Psoas muscle (tissue), 8 donors: ENCODE data around the gene KCNG2. TPM values are rescaled to one million over a fixed set of nuclear protein-coding genes. Genes with fewer than 3 reads are reported as not detected.

Experiments
- ATAC-seq, 4 donors: fragments of 200-7000 bp; cut with Tn5 transposase; one replicate each; pipeline ENCODE4 v1.9.1; 2020; ENCODE audit warnings: moderate library complexity in 3 of 4, mild to moderate bottlenecking in 2 of 4
- DNase-seq, 2 donors: peaks; one replicate each; pipeline ENCODE4 v3.0.0-alpha.2; 2020
- H3K27ac ChIP-seq: fragments of 200-600 bp; one replicate; pipeline ENCODE4 v1.8.0; 2022
- H3K27me3 ChIP-seq, 3 donors: fragments of 200-600 bp in 1 of 3; one replicate each; pipeline versions ENCODE4 v1.6.1 to v1.8.0; 2013 to 2022; ENCODE audit warnings: low read length in 2 of 3, mild to moderate bottlenecking in 2 of 3, moderate library complexity in 1 of 3; ENCODE audit not compliant: insufficient read depth in 3 of 3
- H3K36me3 ChIP-seq, 2 donors: fragments of 200-600 bp in 1 of 2; one replicate each; pipeline versions ENCODE4 v1.6.1 to v1.8.0; 2013 to 2022; ENCODE audit warnings: low read depth in 1 of 2, mild to moderate bottlenecking in 1 of 2, moderate library complexity in 1 of 2; ENCODE audit not compliant: insufficient read depth in 1 of 2
- H3K4me1 ChIP-seq: fragments of 200-600 bp; one replicate; pipeline ENCODE4 v1.8.0; 2022
- H3K4me3 ChIP-seq: fragments of 200-600 bp; one replicate; pipeline ENCODE4 v1.8.0; 2022; ENCODE audit warnings: mild to moderate bottlenecking
- H3K9me3 ChIP-seq: fragments of 200-600 bp; one replicate; pipeline ENCODE4 v1.8.0; 2022
- WGBS, 3 donors: extraction: QIAGEN DNeasy Blood & Tissue Kit; methylation state at CpG; one replicate each; pipeline versions ENCODE4 v1.1.6 to v1.1.7; 2013; 5-methylcytosine and 5-hydroxymethylcytosine counted together
- intact Hi-C, 2 donors: fragments of 100-400 bp; cut with DNase I; formaldehyde crosslinking; loops; one replicate each; pipeline versions ENCODE4 v1.11.0 to v1.14.2; 2022
- polyA plus RNA-seq, 3 donors: library from polyadenylated mRNA; stranded (reverse); fragments of 200-250 nt; gene quantifications; one replicate each; pipeline ENCODE4 v1.2.3, GENCODE V29; 2013
- total RNA-seq, 4 donors: library from RNA; stranded (reverse); fragmentation: NEBNext Ultra II Directional in 2 of 4; extraction: Animal tissue kit (Norgen Biotek cat#: 25700) in 2 of 4; gene quantifications; one replicate each; pipeline versions ENCODE4 v1.2.1 to v1.2.4, GENCODE V29; 2021 to 2023
- TF ChIP-seq, protein P1 (sequence below): fragments of 200-600 bp; IDR thresholded peaks from one replicate; pipeline ENCODE4 v1.8.0; 2022; ENCODE audit warnings: antibody characterized with exemption
- donor health status: healthy with polysubstance abuse.
- donor health status: DM: no; HTN: no; CAD: no; lungs with moderate emphysema.
- donor health status: Bipolar disorder and iron deficiency.
- donor health status: healthy.
- donor health status: DM: yes; HTN: yes; CAD: no.
- donor health status: DM: no; HTN: no; CAD: no.
- donor health status: DM: no; HTN: no; CAD: no.
- donor health status: DM: yes; HTN: yes; CAD: no.

Gene KCNG2
- total and polyA plus RNA-seq, 7 donors, result 0.04 to 0.54 (median 0.27) TPM; not detected in 2

DNA sequence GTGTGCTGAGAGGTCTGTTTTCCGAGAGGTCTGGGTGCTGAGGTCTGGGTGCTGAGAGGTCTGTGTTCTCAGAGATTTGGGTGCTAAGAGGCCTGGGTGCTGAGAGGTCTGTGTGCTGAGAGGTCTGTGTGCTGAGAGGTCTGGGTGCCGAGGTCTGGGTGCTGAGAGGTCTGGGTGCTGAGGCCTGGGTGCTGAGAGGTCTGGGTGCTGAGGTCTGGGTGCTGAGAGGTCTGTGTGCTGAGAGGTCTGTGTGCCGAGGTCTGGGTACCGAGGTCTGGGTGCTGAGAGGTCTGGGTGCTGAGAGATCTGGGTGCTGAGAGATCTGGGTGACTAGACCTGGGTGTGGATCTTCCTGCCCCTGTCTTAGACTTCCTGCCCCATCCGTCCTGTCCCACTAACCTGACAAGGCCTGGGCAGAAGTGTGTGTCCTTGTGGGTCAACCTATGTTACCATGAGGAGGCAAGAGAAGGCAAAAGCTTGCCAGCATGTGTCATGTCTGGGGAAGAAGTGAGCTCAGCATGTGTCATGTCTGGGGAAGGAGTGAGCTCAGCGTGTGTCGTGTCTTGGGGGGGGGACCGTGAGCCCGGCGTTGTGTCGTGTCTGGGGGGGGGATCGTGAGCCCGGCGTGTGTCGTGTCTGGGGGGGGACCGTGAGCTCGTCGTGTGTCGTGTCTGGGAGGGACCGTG lies 69.3 kb downstream of the KCNG2 start:
- intact Hi-C loops, result no loop called here
- Histone ChIP-seq H3K4me1 (no peaks in the 10 kb centered on the region), H3K27ac (no peak overlapping the region), H3K36me3 (no peaks in the 10 kb centered on the region), H3K9me3 (no peaks in the 10 kb centered on the region), H3K27me3 (peaks cover 0 to 25% (median 23%) of the 10 kb centered on the region in 3 donors), H3K4me3 (no peak overlapping the region)
- 89% methylated on average over 12 to 20 of the region's 20 CpGs for WGBS, 3 donors
- no peak for DNase-seq
- TF ChIP-seq, protein P1, sequence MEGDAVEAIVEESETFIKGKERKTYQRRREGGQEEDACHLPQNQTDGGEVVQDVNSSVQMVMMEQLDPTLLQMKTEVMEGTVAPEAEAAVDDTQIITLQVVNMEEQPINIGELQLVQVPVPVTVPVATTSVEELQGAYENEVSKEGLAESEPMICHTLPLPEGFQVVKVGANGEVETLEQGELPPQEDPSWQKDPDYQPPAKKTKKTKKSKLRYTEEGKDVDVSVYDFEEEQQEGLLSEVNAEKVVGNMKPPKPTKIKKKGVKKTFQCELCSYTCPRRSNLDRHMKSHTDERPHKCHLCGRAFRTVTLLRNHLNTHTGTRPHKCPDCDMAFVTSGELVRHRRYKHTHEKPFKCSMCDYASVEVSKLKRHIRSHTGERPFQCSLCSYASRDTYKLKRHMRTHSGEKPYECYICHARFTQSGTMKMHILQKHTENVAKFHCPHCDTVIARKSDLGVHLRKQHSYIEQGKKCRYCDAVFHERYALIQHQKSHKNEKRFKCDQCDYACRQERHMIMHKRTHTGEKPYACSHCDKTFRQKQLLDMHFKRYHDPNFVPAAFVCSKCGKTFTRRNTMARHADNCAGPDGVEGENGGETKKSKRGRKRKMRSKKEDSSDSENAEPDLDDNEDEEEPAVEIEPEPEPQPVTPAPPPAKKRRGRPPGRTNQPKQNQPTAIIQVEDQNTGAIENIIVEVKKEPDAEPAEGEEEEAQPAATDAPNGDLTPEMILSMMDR, result no peak
- no peak for ATAC-seq

DNA sequence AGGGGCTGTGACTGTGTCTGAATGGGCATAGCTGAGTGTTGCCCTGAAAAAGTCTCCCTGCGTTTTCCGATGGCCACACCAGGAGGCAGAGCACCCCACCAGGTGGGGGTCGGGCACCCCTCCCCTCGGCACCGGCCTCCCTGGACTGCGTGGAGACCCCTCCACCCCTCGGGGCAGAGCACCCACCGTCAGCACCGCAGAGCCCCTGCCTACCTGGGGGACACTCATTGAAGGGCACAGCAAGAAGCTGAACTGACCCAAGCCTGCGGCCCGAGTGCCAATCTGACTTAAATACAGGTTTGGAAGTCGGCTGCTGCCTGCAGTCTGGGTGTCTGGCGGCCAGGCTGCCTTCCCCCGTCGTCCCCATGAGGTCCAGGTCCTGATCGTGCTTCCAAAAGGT lies 69.9 kb downstream of the KCNG2 start:
- H3K27me3 ChIP-seq, result peaks cover 0 to 22% (median 18%) of the 10 kb centered on the region in 3 donors
- DNase-seq (no peak), ATAC-seq (no peak)
- WGBS, 3 donors, result 79 to 86% (median 82%) methylated on average over 16 of the region's 16 CpGs
- H3K36me3 ChIP-seq, result no peaks in the 10 kb centered on the region
- no peaks in the 10 kb centered on the region for H3K9me3 ChIP-seq
- TF ChIP-seq, protein P1, result no peak
- no peak overlapping the region for H3K4me3 ChIP-seq
- H3K4me1 ChIP-seq, result no peaks in the 10 kb centered on the region
- H3K27ac ChIP-seq, result no peak overlapping the region
- intact Hi-C loops, result no loop called here

DNA sequence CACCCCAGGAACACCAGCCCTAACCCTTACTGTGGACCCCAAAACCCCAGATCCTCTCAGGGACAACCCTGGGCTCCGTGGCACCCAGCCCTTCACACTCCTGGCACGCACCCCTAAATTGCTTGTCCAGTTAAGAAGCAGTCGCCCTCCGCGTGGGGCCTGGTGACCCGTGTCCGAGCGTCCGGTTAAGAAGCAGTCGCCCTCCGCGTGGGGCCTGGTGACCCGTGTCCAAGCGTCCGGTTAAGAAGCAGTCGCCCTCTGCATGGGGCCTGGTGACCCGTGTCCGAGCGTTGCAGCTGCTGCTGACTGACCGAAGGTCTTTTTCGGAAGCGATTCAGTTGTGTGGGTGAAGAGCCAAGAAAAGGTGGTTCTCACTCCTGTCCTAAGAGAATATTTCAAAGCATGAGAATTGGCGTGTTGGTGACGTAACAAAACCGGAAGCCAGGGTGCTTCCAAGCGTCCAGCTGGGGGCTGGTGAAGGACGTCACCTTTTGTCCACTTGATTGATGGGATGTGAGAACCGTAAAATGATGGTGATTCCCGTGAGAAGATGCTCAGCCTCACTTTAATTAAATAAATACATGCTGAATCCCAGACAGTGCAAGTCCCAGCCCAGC lies 70.5 kb downstream of the KCNG2 start:
- ATAC-seq (no peak), DNase-seq (no peak)
- H3K9me3 ChIP-seq, result no peaks in the 10 kb centered on the region
- no peaks in the 10 kb centered on the region for H3K36me3 ChIP-seq
- no peaks in the 10 kb centered on the region for H3K4me1 ChIP-seq
- H3K27me3 ChIP-seq, result peaks cover 0 to 17% (median 17%) of the 10 kb centered on the region in 3 donors
- WGBS, 3 donors, result 55 to 69% (median 61%) methylated on average over 29 of the region's 29 CpGs
- intact Hi-C loops, result no loop called here
- no peak overlapping the region for H3K4me3 ChIP-seq
- TF ChIP-seq, protein P1, result no peak
- H3K27ac ChIP-seq, result no peak overlapping the region

DNA sequence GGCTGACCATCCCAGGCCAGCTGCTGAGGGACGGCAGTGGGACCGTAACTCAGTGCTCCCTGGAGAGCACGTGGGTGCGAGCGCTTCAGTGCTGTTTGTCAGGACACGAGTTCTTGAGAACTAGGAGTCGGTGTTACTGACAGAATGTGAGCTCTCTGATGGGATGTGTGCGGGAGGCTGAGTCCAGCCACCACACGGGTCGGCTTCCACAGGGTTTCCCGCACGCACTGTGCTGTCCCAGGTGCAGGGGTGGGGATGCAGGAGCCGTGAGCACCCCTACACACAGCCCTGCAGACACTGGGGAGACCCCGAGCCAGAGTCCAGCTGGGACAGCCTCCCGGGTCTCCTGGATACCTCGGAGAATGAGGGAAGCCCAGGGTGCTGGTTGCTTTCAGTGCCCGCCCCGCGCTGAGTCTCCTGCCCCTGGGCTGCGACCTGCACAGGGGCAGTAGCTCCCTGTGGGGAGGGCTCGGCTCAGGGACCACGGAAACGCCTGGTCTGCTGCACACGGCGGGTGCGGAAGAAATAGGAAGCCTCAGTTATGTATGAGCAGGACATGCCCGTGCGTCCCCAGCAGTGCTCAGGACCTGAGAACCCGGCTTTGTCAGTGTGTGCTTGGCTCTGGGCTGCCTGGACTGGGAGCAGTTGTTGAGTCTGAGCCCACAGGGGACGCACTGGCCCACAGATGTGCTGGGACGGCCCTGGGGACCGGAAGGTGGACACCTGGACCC lies 71.2 kb downstream of the KCNG2 start:
- 70 to 80% (median 78%) methylated on average over 32 of the region's 32 CpGs for WGBS, 3 donors
- Histone ChIP-seq H3K27me3 (peaks cover 0 to 17% (median 17%) of the 10 kb centered on the region in 3 donors), H3K36me3 (no peaks in the 10 kb centered on the region), H3K4me3 (no peak overlapping the region), H3K27ac (no peak overlapping the region), H3K9me3 (no peaks in the 10 kb centered on the region), H3K4me1 (no peaks in the 10 kb centered on the region)
- DNase-seq (no peak), ATAC-seq (peak in 1 of 4 donors; percentile 23)
- intact Hi-C loops, result no loop called here
- TF ChIP-seq, protein P1, result no peak
